ENCODE results near the gene NKAIN2.
"Not testable (repeated sequence)": the region's sequence is repeated elsewhere in the genome, so short reads cannot be mapped to it uniquely, and the experiment has no call there.

The NKAIN2 gene

DNA sequence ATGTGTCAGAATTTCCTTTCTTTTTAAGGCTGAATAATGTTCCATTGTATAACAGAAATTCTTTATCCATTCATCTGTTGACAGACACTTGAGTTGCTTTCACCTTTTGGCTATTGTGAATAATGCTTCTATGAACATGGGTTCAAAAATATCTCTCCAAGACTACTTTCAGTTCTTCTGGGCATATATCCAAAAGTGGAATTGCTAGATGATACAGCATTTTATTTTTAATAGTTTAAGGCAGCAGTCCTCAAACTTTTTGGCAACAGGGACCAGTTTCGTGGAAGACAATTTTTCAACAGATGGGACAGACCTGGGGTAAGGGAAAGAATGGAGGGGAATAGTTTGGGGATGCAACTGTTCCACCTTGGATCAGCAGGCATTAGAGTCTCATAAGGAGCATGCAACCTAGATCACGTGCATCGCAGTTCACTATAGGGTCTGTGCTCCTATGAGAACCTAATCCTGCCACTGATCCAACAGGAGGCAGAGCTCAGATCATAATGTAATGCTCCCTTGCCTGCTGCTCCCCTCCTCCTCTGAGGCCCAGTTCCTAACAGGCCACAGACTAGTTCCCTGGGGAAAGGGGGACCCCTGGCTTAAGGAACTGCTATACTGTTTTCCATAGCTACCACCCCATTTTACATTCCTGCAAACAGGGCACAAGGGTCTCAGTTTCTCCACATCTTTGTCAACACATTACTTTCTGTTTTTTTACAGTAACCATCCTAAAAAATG lies 918.6 kb downstream of the NKAIN2 start:
- DNase-seq: no peak

- DNase-seq: no peak
Measured at GRCh38 chr6:124723671-124724070, 920.0 kb downstream of the NKAIN2 start.

GRCh38 chr6:124737804-124738203 lies 934.1 kb downstream of the NKAIN2 start:
- DNase-seq: not testable (repeated sequence)

GRCh38 chr6:124738482-124738881 lies 934.8 kb downstream of the NKAIN2 start:
- DNase-seq: no peak

DNA sequence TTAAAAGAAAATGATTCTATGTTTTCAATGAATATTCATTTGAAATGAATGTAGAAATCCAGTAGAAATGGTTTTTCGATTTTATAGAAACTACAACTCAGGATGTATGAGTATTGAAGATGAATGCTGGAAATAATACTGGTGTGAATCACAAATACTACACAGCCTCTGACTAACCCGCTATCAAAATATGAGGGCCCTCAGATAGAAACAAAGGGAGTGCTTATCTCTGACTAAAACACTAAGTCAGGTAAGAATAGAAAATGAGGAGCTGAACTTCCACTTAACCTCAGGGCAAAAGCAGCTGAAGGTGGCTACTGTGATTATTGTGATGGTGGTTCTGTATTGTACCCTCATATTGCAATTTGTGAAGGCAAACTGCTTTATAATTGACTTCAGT lies 937.7 kb downstream of the NKAIN2 start:
- DNase-seq: no peak

- no peak for DNase-seq
Measured at GRCh38 chr6:124742971-124743370, 939.3 kb downstream of the NKAIN2 start.

DNA sequence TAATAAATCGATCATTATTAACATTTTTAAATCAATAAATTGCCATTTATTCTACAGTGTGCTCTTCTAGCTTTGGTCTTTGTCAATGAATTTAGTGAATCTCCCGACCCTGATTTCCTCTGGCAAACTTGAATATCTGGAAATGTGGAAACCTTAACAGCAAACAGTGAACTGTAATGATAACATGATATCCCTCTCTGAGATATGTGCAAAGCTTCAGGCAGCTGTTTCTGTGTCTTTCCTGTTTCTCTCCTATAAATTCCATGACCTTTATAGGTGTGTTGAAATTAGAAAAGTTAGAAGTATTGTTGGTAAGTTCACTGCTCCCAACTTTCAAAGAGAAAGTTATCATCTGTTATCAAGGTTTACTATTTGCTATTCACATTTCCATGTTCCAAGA lies 939.8 kb downstream of the NKAIN2 start:
- DNase-seq: no peak

DNA sequence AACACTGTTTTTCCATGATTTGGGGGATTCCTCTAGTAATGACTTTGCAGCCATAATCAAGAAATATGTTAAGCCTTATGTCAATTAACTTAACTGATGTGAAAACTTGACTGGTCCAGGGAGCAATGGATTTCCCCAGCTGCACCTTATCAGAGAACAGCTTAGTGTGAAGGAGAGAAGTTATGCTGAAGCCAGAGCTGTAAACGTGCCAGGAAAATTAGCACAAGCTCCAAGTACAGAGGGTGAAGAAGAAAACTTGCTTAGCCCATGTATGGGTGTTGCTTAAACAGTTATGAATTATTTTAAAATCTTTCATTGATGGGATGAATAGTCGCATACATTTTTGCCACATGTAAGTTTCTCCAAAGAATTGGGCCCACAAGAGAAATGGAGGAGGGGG lies 943.7 kb downstream of the NKAIN2 start:
- DNase-seq: no peak

DNA sequence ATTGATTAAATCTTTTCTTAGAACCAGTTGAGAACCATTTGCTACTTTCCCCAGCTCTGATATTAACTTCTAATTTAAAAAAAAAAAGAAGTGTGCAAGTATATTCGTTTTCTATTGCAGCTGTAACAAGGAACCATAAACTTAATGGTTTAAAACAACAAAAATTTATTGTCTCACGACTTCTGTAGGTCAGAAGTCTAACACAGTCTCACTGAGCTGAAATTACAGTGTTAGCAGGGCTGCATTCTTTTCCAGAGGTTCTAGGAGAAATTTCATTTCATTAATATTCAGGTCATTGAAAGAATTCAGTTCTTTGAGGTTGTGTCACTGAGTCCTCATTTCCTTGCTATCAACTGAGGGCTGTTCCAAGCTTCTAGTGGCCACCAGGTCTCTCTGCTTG lies 945.1 kb downstream of the NKAIN2 start:
- no peak for DNase-seq

- DNase-seq: no peak
Measured at GRCh38 chr6:124753001-124753400, 949.3 kb downstream of the NKAIN2 start.

DNA sequence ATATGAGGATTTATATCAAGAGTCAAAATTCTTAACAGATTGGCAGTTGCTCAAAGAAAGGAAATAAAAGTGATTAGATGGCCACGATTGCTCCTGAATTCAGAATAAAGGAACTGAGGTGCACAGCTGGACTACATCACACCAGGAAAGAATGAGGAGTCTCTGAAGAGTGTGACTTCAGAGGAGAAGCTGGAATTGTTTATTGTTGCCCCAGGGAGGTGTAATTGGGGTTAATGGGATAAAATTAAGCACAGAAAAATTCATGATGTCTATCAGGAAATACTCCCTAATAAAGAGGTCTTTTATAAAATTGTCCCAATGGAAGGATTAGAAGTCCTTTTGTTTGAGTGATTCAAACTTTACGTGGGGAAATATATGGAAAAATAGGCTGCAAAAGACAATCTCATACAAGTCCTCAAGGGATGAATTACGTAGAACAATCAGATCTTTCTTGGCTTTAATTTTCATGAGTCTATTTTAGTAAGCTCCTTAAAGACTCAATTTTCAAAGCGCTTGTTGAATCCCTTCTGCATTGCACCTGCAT lies 950.0 kb downstream of the NKAIN2 start:
- no peak for DNase-seq

DNA sequence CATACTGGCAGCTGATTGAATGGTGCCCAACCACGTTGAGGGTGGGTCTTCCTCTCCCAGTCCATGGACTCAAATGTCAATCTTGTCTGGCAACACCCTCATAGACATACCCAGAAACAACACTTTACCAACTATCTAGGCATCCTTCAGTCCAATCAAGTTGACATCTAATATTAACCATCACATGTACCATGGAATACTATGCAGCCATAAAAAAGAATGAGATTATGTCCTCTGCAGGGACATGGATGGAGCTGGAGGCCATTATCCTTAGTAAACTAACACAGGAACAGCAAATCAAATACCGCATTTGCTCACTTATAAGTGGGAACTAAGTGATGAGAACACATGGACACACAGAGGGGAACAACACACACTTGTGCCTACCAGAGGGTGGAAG lies 951.7 kb downstream of the NKAIN2 start:
- no peak for DNase-seq

- no peak for DNase-seq
Measured at GRCh38 chr6:124757560-124757959, 953.9 kb downstream of the NKAIN2 start.

DNA sequence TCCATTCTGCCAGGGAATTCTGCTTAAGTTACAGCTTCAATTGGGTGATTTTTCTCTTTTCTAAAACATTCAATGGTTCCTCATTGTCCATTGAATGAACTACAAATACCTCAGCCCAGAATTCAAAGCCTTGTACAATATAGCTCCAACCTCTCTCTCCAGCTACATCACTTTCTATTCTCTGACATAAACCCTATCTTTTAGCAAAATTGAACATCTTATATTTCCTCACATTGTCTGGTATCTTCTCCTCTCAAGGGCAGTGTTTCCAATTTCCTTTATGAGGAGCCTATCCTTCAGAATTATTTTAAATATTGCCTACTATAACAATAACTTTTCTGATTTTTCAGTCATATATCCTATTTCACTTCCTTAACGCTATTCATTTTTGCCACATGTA lies 955.0 kb downstream of the NKAIN2 start:
- no peak for DNase-seq

- no peak for DNase-seq
Measured at GRCh38 chr6:124765280-124765679, 961.6 kb downstream of the NKAIN2 start.

DNA sequence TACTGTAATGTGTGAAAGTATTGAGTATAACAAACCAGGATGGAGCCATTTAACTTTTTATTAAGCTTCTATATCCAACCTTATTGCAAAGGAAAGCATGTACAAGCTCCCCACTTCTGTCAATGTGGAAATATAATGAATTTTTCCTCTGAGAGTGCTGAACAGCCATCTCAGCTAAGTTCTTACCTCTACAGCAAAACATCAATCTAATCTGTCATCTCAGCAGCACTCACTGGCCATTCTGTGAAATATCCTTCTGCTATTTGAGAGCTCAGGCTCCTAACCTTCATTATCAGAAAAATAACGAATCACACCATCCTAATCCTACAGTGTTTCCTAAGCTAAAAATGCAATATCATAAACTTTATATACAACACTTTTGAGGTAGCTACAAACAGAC lies 964.6 kb downstream of the NKAIN2 start:
- no peak for DNase-seq

GRCh38 chr6:124769811-124770544 lies 966.3 kb downstream of the NKAIN2 start:
- DNase-seq: no peak

- DNase-seq: no peak
Measured at GRCh38 chr6:124770784-124771183, 967.1 kb downstream of the NKAIN2 start.

GRCh38 chr6:124772733-124773319 lies 969.2 kb downstream of the NKAIN2 start:
- no peak for DNase-seq

GRCh38 chr6:124775121-124775520 lies 971.5 kb downstream of the NKAIN2 start:
- DNase-seq: no peak

DNA sequence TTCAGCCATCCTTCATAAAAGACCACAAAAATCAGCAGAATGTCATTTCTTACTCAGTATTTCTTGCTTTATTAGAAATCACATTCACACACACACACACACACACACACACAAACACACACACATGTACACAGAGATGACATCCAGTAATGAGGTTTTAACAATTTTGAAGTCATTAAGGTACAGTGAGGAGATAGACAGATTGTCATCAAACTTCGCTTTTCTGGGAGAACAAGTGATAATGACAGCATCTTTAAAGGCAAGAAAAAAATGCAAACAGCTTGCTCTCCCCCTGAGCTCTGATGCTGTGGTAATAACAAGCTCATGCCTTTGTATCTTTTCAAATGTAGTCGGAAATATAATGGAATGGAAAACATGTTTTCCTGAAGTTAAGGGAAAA lies 974.2 kb downstream of the NKAIN2 start:
- DNase-seq: no peak

DNA sequence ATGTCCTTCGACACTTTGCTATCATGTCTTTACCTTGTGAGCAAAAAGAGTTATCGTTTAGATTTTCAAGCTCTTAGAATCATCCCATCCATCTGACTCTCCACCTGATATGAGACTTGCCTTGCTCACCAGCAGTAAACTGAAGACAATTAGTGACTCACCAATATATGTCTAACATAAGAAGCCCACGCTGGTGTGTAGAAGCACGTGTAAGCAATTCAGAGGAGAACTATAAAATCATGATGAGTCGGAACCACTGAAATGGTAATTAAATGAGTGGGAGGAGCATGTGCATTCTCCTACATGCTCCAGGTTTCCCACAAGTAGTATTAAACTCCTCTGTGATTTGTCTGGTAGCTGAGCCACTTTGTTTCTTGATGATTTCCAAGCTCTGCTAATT lies 977.0 kb downstream of the NKAIN2 start:
- no peak for DNase-seq

DNA sequence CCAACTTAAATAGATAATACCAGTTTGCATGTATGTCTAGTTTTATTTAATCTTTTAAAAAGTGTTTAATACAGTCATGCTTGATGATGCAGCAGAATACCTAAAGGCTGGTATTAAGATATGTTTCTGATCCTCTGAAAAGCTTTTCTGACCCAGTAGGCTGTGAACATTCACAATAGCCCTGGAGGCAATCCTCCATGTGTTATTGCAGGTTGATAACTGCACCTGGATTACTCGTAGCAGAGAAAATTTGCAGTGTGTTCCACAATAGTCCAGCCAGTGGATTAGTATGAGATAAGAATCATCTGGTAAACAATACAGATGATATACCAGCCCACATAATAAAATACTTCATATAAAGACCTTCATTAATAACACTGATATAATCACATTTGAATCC lies 979.7 kb downstream of the NKAIN2 start:
- no peak for DNase-seq

- DNase-seq: no peak
Measured at GRCh38 chr6:124791156-124791555, 987.5 kb downstream of the NKAIN2 start.

Data from cortex of kidney (tissue), 1 donor.